C4-2B (cell line): Measurements from ENCODE around the gene PIK3AP1.

Experiments used
- H3K27ac ChIP-seq: fragments of 450-650 bp; 2 replicates; pipeline ENCODE4 v1.5.1; 2017
- CTCF ChIP-seq: fragments of 450-650 bp; conservative IDR thresholded peaks from 2 replicates; pipeline ENCODE4 v1.5.1; 2017; ENCODE audit warnings: mild to moderate bottlenecking
- ZFX ChIP-seq: fragments of 450-650 bp; IDR thresholded peaks from 2 replicates; pipeline ENCODE4 v1.6.1; 2017

Gene PIK3AP1

DNA sequence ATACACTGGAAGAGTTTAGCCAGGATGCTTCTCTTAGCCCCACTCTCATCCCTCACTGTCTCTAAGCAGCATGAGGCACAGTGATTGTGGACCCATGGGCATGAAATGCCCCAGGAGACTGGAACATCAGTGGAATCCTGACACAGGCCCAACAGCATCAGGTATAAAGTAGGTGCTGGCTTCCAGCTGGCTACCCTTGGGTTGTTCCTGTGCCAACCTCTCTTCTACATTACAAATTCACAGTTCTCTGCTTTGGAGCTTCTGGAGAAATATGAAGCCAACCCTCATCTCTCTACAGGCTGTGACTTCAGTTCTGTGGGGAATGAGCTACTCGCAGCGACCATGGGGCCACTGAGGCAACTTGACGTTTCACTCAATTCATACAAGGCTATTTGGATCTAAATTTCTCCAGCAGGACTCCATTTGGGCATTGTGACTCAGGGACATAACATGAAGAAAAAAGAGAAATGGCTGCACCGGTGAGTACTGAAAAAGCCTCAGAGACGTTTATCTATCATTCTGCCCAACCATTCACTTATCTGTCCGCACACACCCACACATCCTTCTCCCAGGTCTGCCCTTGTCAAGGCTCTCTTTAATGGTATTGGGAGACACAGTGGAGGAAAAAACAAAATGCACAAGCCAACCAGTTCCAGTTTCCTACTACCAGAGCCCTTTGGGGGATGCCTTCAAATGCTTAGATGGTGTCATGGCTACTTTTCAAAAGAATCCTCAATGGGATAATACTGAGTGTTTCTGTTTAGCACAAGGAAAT is 98.1 kb downstream of the PIK3AP1 start:
- TF ChIP-seq CTCF (no peak), ZFX (no peak)
- H3K27ac ChIP-seq: no peak overlapping the region; the same call in 1 of the 2 replicates

DNA sequence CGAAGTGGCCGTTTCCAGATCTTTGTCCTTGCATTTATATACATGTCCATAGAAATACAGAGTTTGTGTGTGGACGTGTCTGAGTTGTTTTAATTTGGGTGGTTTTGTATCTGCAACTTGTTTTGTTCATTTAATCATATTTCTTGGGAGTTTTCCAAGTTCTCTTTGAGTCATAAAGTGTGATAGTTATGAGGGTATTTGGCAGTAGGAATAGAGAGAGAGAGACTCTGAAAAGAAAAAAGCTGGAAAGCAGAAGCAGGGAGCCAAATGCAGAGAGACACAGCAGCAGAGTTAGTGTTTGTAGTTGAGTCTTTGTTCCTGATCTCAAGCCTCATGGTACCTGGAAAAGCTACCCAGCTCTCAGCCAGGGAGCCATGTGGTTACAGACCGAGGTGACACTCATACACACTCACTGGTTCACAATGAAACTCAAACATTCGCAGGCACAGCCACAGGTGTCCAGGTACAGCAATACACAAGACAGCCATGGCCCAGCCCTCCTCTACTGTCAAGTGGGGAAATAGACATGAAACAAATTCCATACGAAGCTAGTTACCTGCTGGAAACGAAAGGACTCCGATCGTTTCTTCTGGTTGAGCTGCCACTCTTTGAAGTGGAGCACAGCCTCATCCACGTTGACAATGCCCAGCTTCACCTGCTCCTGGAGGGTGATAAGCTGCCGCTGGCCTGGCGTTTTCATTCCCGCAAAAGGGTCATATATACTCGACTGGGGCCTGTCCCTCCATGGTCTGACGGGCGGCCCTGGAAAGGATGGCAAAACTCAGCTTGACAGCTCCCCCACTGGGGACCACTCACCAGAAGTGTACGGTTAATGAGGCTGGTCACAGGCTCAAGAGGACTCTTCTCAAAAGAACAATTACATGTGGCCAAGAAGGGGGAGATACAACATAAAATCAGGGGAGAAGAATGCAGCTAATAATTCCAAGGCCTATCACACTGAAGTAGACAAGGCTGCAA is 100.2 kb downstream of the PIK3AP1 start:
- TF ChIP-seq ZFX (no peak), CTCF (no peak)
- H3K27ac ChIP-seq: peak overlapping the region; percentile 31

DNA sequence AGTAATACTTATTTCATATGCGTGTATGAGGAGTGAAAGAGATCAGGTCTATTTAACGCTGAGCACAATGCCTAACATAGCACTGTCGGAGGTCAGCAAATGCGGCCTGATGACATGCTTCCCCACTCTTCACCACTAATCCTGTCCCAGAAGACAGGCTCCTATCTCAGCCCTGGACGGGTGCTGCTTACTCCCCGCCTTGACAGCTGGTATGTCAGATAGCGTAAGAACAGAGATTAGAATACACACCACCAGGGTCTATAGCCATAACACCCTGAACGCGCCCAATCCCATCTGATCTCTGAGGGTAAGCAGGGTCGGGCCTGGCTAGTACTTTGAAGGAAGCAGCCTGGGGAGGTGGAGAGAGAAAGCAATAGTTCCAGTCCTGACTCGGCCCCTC is 101.2 kb downstream of the PIK3AP1 start:
- TF ChIP-seq CTCF: no peak
- no peak for TF ChIP-seq ZFX
- H3K27ac ChIP-seq: peak overlapping the region; percentile 66

GRCh38 chr10:96618653-96619052 is 101.7 kb downstream of the PIK3AP1 start:
- no peak for TF ChIP-seq CTCF
- no peak for TF ChIP-seq ZFX
- peak overlapping the region; percentile 66 for H3K27ac ChIP-seq

GRCh38 chr10:96616961-96617360 is 103.4 kb downstream of the PIK3AP1 start:
- peak overlapping the region; percentile 58 for H3K27ac ChIP-seq
- TF ChIP-seq CTCF: no peak
- no peak for TF ChIP-seq ZFX

DNA sequence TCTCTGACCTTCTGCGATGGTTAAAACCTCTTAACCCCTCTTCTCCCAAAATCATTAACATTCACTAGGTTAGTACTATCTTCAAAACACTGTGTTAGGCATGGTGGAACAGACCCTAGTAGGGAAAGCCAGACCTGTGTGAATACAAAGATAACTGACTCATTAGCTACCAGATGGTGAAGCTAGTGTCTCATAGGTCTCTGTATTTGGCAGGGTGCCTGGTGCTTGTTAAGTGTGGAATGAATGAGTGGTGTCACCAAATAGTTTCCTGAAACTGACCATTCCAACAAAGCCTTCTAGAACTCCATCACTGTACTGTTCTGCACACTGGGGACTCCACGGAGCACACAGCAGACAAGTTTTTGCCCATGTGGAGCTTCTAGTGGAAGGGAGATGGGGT is 105.8 kb downstream of the PIK3AP1 start:
- H3K27ac ChIP-seq: no peak overlapping the region
- TF ChIP-seq ZFX (no peak), CTCF (no peak)

GRCh38 chr10:96613576-96613975 is 106.7 kb downstream of the PIK3AP1 start:
- no peak for TF ChIP-seq ZFX
- TF ChIP-seq CTCF: no peak
- H3K27ac ChIP-seq: no peak overlapping the region
